ENCODE measurements around the gene CNPPD1. TPM values are rescaled to one million over a fixed set of nuclear protein-coding genes. Genes with fewer than 3 reads are reported as not detected.

Gene CNPPD1
- total and polyA plus RNA-seq, 2 of the 8 experiments (the other 6 are each of a cell fraction or from before 2014, with no cell fraction given), result 32.9 to 35.9 TPM

DNA sequence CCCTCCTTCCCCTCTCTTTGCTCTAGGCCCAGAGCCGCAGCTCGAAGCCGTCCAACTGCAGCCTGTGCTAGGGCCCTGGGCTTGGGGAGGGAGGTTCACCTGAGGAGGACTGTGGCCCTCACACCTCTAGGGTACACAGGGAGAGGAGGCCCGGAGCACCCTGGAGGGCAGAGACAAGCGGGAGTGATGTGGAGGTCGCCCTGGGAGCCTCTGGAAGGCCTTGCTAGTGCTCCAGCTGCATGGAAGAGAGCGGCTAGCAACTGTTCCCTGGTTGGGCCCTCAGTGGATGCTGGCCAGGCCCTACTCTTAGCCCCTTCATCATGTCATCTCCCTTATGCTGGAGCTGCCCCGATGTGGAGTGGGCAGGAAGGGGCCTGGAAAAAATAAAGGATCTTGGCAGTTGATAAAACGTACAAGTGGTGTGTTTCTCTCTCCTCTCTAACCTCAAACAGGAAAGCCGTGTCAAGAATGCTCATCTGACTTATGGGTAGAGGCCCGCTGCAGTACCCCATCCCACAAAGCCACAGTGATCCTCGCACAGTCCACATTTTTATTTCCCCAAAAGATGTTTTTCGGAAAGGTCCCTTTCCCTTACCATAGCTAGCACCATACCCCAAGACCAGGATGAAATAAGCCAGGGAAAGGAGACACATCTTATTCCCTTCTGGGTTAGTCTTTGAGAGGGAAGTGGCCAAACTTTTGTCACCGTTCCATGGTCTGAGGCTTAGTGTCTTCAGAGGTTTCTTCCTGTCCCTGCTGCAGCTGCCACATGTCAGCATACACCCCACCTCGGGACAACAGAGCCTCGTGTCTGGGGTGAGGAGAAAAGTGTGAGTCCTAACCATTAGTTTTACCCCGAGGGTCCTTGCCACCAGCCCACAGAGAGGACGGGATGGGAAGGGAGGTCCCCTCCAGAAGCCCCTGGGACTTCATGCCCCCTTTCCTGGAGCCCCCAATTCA lies 32.8 kb upstream of the CNPPD1 start (continued):
- no peak for TF ChIP-seq RAD21 (IDR thresholded peaks at IDR 0.05 in 1 of 2, conservative IDR thresholded peaks at IDR 0.05 in 1 of 2; ENCODE audit: low read depth in 2 of 2, low read length in 2 of 2)
- no peak for TF ChIP-seq SAP30 (IDR thresholded peaks at IDR 0.05; ENCODE audit: insufficient read depth, insufficient replicate concordance, low read length)

Data from H1 (cell line).